ENCODE results near the gene ADO.
A peak's percentile ranks its signal among the peaks of the same experiment; 100 is the strongest.

Gene ADO

DNA sequence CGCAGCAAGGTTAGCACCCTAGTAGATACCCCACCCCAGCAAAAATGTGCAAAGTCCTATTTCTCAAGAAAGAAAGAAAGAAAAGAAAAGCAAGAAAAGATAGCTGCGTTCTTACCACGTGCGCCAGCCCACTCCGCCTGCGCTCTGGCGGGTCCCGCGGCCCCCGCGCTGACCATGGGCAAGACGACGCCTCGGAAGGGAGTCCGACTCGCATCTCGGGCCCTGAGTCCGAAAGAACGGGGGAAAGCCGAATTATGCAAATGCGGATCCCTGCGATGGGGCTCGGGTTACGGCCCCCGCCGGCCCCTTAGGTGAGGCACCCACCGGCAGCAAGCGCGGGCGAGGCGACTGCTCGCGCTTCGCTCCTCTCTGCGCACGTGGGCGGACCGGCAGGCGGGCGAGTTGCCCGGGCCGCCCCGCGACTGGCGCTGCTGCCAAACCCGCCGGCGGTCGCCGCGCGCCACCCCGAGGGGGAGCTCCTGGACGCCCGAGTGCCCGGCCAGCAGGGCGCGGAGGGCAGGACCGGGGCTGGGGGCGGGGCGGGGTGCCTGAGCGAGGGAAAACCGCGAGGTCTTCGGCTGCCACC, 14.0 kb downstream of the ADO start:
- DNase-seq (ENCODE audit: low read depth) = peak; percentile 53

DNA sequence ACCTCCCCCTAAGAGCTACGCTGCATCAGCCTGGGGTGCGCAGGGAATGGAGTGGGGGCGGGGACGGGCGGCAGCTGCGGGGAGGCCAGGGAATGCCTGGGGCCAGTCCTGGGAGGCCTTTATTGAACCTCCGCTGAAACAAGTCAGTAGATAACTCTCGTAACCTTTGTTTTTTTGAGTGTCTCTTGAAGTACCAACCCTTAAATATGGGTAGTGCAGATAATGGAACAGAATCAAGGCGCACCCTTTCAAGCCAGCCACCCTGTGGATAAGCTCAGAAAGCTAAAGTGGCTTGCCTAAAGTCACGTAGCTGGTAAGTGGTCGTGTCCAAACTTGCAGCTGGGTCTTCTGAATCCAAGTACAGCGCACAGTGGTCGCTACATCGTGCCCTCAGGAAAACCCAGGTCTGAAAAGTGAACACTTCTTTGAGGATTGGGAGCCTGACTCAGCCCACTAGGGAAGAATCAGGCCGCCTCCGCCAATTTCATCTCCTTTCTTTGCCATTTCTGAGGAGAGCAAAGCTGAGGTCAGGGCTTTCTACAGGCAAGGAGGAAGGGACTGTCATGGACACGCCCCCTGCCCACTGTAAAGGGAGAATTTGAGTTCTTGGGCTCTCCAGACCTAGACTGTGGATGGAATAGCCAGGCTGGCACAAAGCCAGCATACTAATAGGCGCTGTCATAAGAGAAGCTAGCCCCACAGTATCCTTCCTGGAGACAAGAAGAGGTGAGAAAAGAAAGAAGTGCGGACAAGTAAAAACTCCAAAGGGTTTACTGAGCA, 14.8 kb downstream of the ADO start:
- no peak for DNase-seq (ENCODE audit: low read depth)

GRCh38 chr10:62820586-62820985, 16.1 kb downstream of the ADO start:
- no peak for DNase-seq (ENCODE audit: low read depth)

DNA sequence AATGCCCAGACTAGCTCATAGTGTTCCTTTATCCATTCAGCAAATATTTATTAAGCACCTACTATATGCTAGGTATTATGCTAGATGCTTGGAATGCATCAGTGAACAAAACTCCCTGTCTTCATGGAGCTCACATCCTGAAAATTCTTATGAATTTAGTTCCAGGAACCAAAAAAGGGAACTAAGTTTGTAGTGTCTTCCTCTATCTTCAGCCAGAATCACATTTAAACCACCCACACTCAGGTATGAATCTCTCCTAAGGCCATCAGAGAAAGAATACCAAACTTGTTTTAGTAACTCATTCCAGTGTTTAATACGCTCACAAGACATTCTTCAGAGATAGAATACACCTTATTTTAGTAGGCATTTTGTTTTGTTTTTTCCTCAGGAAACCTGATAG, 21.8 kb downstream of the ADO start:
- DNase-seq (ENCODE audit: low read depth) = no peak

- DNase-seq (ENCODE audit: low read depth) = no peak
Measured at GRCh38 chr10:62829622-62830021, 25.1 kb downstream of the ADO start.

DNA sequence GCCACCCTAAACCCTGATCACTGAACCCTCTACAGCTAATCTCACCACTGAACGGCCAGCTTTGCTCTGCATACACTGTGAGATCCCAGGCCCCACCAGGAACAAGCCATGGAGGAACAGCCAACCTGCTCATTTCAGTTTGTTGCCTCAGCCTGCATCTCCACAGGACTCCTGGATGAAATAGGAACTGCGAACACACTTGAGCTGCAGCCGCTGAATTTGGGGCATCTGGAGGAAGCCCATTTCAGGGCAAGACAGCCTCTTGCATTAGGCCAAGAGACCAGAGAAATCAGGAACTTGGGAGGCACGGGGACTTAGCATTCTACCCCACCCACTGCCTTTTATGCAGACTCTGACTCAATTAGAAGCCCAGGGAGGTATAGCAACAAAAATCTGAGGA, 26.2 kb downstream of the ADO start:
- DNase-seq (ENCODE audit: low read depth) = no peak

GRCh38 chr10:62831346-62831745, 26.8 kb downstream of the ADO start:
- no peak for DNase-seq (ENCODE audit: low read depth)

GRCh38 chr10:62839590-62839989, 35.1 kb downstream of the ADO start:
- DNase-seq (ENCODE audit: low read depth) = no peak

GRCh38 chr10:62842983-62843382, 38.5 kb downstream of the ADO start:
- no peak for DNase-seq (ENCODE audit: low read depth)

GRCh38 chr10:62843600-62843999, 39.1 kb downstream of the ADO start:
- no peak for DNase-seq (ENCODE audit: low read depth)

DNA sequence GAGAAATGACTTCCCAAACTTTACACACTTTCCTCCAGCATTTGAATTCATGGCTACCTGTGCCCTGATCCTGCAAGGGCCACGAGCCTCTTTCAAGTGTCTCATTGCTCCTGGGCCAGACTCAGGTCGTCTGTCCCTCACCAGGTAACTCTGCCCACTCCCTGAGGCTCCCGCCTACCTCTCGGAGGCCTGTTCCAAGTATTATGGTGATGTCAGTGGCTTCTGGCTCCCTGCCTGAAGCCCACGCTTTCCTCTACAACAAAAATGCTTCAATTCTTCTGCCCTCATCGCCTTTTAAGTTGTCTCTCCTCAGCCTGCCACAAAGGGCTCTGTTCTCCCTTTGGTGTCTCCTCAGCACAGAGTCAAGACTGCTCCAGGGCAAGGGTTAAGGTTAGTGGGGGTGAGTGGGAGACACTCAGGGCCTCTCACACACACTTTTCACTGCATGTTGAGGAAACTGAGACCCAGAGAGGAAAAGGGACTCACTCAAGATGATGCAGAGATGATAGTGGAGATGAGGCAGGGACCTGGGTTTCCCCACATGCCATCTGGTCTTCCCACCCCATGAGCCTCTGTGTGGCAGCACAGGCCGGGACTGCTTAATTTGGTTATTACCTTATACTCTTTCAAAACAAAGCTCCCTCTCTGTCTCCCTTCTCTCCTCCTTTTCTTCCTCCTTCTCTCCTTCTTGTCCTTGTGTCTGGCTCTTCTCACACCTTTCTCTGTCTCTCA, 39.9 kb downstream of the ADO start:
- no peak for DNase-seq (ENCODE audit: low read depth)

GRCh38 chr10:62847433-62847832, 42.9 kb downstream of the ADO start:
- DNase-seq (ENCODE audit: low read depth) = no peak

DNA sequence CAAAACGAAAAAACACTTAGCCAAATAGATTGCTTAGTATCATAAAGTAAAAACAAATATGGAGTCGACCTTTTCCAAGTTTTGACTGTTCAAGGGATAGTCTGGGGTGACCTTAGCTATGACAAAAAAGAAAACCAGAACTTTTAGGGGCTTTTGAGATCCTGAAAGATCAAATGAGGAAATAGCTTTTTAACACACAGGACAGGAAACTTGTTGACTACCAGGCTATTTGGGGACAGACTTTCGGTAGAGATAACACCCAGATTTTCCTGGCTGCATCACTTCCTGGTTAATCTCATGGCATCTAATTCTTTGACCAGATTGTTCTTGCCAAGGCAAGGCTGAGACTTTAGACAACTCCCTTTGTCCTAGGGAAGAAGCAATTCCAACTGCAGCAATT, 46.1 kb downstream of the ADO start:
- DNase-seq (ENCODE audit: low read depth) = no peak

- no peak for DNase-seq (ENCODE audit: low read depth)
Measured at GRCh38 chr10:62851442-62851841, 46.9 kb downstream of the ADO start.

- no peak for DNase-seq (ENCODE audit: low read depth)
Measured at GRCh38 chr10:62852961-62853702, 48.6 kb downstream of the ADO start.

GRCh38 chr10:62853710-62854109, 49.2 kb downstream of the ADO start:
- DNase-seq (ENCODE audit: low read depth) = no peak

DNA sequence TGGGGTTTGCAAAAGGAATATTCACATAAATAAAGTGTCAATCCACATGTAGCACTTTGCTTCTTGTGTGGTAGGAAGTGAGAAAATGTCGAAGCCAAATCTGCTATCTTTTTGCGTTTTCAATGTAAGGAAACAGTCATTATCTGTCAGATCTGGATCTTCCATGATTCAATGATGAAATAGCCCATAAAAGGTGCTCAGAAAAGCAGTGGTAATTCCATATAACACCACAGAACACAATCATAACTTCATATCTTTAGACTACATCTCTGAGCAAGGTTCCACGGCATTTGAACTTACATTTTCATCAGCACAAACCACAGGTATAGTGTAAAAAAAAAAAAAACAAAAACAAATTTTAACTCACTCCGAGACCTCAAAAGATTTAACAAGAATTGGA, 51.5 kb downstream of the ADO start:
- no peak for DNase-seq (ENCODE audit: low read depth)
